Measurements from ENCODE around the gene SLC5A11. TPM values are rescaled to one million over a fixed set of nuclear protein-coding genes. Genes with fewer than 3 reads are reported as not detected.
"Not testable (repeated sequence)": the region's sequence is repeated elsewhere in the genome, so short reads cannot be mapped to it uniquely, and the experiment has no call there.

SLC5A11 gene
- total RNA-seq, 2 experiments from 2014 or later = 0.12 TPM; not detected in 1

- ChIA-PET CTCF (no interaction called here), POLR2A (no interaction called here)
- Mint-ChIP-seq H3K36me3 (no peaks in the 10 kb centered on the region), H3K4me3 (no peak overlapping the region), H3K27ac (no peak overlapping the region), H3K4me1 (ENCODE audit: low read depth) (no peaks in the 10 kb centered on the region), H3K9me3 (peaks cover 3% of the 10 kb centered on the region), H3K27me3 (peaks cover 1% of the 10 kb centered on the region)
- intact Hi-C loops (cut with micrococcal nuclease) = no loop called here
- no peak for DNase-seq
Measured at GRCh38 chr16:24876231-24876630, 30.5 kb downstream of the SLC5A11 start.

GRCh38 chr16:24879684-24880083, 33.9 kb downstream of the SLC5A11 start:
- no peaks in the 10 kb centered on the region for H3K4me1 Mint-ChIP-seq (ENCODE audit: low read depth)
- no peak overlapping the region for H3K27ac Mint-ChIP-seq
- peaks cover 1% of the 10 kb centered on the region for H3K27me3 Mint-ChIP-seq
- intact Hi-C loops (cut with micrococcal nuclease) = no loop called here
- H3K4me3 Mint-ChIP-seq = no peak overlapping the region
- ChIA-PET CTCF (interaction anchor here (0.7 kb wide), 1 partner anchor 341 kb away, joined by 4 read pairs; no protein-coding TSS in a partner anchor), POLR2A (no interaction called here)
- H3K9me3 Mint-ChIP-seq = peaks cover 3% of the 10 kb centered on the region
- no peak for DNase-seq
- H3K36me3 Mint-ChIP-seq = no peaks in the 10 kb centered on the region

- CTCF ChIA-PET = no interaction called here
- Mint-ChIP-seq H3K4me3 (no peak overlapping the region), H3K36me3 (no peaks in the 10 kb centered on the region), H3K9me3 (peaks cover 3% of the 10 kb centered on the region), H3K4me1 (ENCODE audit: low read depth) (no peaks in the 10 kb centered on the region), H3K27me3 (no peaks in the 10 kb centered on the region), H3K27ac (no peak overlapping the region)
- intact Hi-C loops (cut with micrococcal nuclease) = no loop called here
- DNase-seq = no peak
- POLR2A ChIA-PET = no interaction called here
Measured at GRCh38 chr16:24883714-24884151, 38.0 kb downstream of the SLC5A11 start.

- no peak overlapping the region for H3K4me3 Mint-ChIP-seq
- intact Hi-C loops (cut with micrococcal nuclease) = no loop called here
- H3K36me3 Mint-ChIP-seq = no peaks in the 10 kb centered on the region
- ChIA-PET CTCF (no interaction called here), POLR2A (no interaction called here)
- no peaks in the 10 kb centered on the region for H3K9me3 Mint-ChIP-seq
- no peaks in the 10 kb centered on the region for H3K4me1 Mint-ChIP-seq (ENCODE audit: low read depth)
- peaks cover 3% of the 10 kb centered on the region for H3K27me3 Mint-ChIP-seq
- no peak overlapping the region for H3K27ac Mint-ChIP-seq
- DNase-seq = no peak
Measured at GRCh38 chr16:24887472-24887871, 41.7 kb downstream of the SLC5A11 start.

- no peaks in the 10 kb centered on the region for H3K36me3 Mint-ChIP-seq
- H3K27me3 Mint-ChIP-seq = peaks cover 3% of the 10 kb centered on the region
- H3K27ac Mint-ChIP-seq = no peak overlapping the region
- H3K9me3 Mint-ChIP-seq = no peaks in the 10 kb centered on the region
- ChIA-PET POLR2A (no interaction called here), CTCF (interaction anchor here (0.8 kb wide), 1 partner anchor 15 kb away, joined by 3 read pairs; no protein-coding TSS in a partner anchor)
- DNase-seq = no peak
- intact Hi-C loops (cut with micrococcal nuclease) = no loop called here
- H3K4me1 Mint-ChIP-seq (ENCODE audit: low read depth) = no peaks in the 10 kb centered on the region
- H3K4me3 Mint-ChIP-seq = no peak overlapping the region
Measured at GRCh38 chr16:24890746-24891145, 45.0 kb downstream of the SLC5A11 start.

- H3K4me3 Mint-ChIP-seq = no peak overlapping the region
- H3K27me3 Mint-ChIP-seq = no peaks in the 10 kb centered on the region
- H3K36me3 Mint-ChIP-seq = no peaks in the 10 kb centered on the region
- no peak for DNase-seq
- peaks cover 5% of the 10 kb centered on the region for H3K9me3 Mint-ChIP-seq
- POLR2A ChIA-PET = no interaction called here
- no peak overlapping the region for H3K27ac Mint-ChIP-seq
- intact Hi-C loops (cut with micrococcal nuclease) = no loop called here
- CTCF ChIA-PET = no interaction called here
- H3K4me1 Mint-ChIP-seq (ENCODE audit: low read depth) = no peaks in the 10 kb centered on the region
Measured at GRCh38 chr16:24896439-24896838, 50.7 kb downstream of the SLC5A11 start.

GRCh38 chr16:24897522-24897921, 51.8 kb downstream of the SLC5A11 start:
- H3K4me1 Mint-ChIP-seq (ENCODE audit: low read depth); H3K9me3 Mint-ChIP-seq; H3K27me3 Mint-ChIP-seq; CTCF ChIA-PET; H3K27ac Mint-ChIP-seq; H3K36me3 Mint-ChIP-seq; intact Hi-C loops (cut with micrococcal nuclease); POLR2A ChIA-PET; H3K4me3 Mint-ChIP-seq; DNase-seq: not testable (repeated sequence)

- ChIA-PET POLR2A (no interaction called here), CTCF (no interaction called here)
- H3K9me3 Mint-ChIP-seq = peaks cover 5% of the 10 kb centered on the region
- H3K4me3 Mint-ChIP-seq = no peak overlapping the region
- DNase-seq = no peak
- no peaks in the 10 kb centered on the region for H3K27me3 Mint-ChIP-seq
- H3K4me1 Mint-ChIP-seq (ENCODE audit: low read depth) = no peaks in the 10 kb centered on the region
- H3K27ac Mint-ChIP-seq = no peak overlapping the region
- H3K36me3 Mint-ChIP-seq = no peaks in the 10 kb centered on the region
- intact Hi-C loops (cut with micrococcal nuclease) = no loop called here
Measured at GRCh38 chr16:24900230-24900629, 54.5 kb downstream of the SLC5A11 start.

- intact Hi-C loops (cut with micrococcal nuclease) = no loop called here
- Mint-ChIP-seq H3K27ac (no peak overlapping the region), H3K27me3 (no peaks in the 10 kb centered on the region), H3K9me3 (no peaks in the 10 kb centered on the region), H3K4me1 (ENCODE audit: low read depth) (peaks cover 4% of the 10 kb centered on the region), H3K4me3 (no peak overlapping the region), H3K36me3 (no peaks in the 10 kb centered on the region)
- ChIA-PET CTCF (interaction anchor here (0.6 to 2.3 kb wide), 13 partner anchors 15 to 389 kb away, joined by 3 to 8 read pairs (median 4); no protein-coding TSS in a partner anchor), POLR2A (no interaction called here)
- DNase-seq = no peak
Measured at GRCh38 chr16:24906199-24906808, 60.5 kb downstream of the SLC5A11 start.

- H3K4me3 Mint-ChIP-seq = no peak overlapping the region
- H3K27me3 Mint-ChIP-seq = no peaks in the 10 kb centered on the region
- CTCF ChIA-PET = interaction anchor here (0.6 to 2.3 kb wide), 11 partner anchors 9 to 390 kb away, joined by 3 to 8 read pairs (median 3); no protein-coding TSS in a partner anchor
- POLR2A ChIA-PET = no interaction called here
- H3K4me1 Mint-ChIP-seq (ENCODE audit: low read depth) = peaks cover 4% of the 10 kb centered on the region
- no peak overlapping the region for H3K27ac Mint-ChIP-seq
- DNase-seq = no peak
- H3K36me3 Mint-ChIP-seq = no peaks in the 10 kb centered on the region
- intact Hi-C loops (cut with micrococcal nuclease) = no loop called here
- H3K9me3 Mint-ChIP-seq = no peaks in the 10 kb centered on the region
Measured at GRCh38 chr16:24906901-24907300, 61.1 kb downstream of the SLC5A11 start.

GRCh38 chr16:24908716-24909115, 63.0 kb downstream of the SLC5A11 start:
- no peaks in the 10 kb centered on the region for H3K27me3 Mint-ChIP-seq
- POLR2A ChIA-PET = no interaction called here
- DNase-seq = no peak
- no peaks in the 10 kb centered on the region for H3K36me3 Mint-ChIP-seq
- CTCF ChIA-PET = no interaction called here
- H3K27ac Mint-ChIP-seq = no peak overlapping the region
- peaks cover 4% of the 10 kb centered on the region for H3K4me1 Mint-ChIP-seq (ENCODE audit: low read depth)
- no peaks in the 10 kb centered on the region for H3K9me3 Mint-ChIP-seq
- intact Hi-C loops (cut with micrococcal nuclease) = no loop called here
- no peak overlapping the region for H3K4me3 Mint-ChIP-seq

GRCh38 chr16:24909856-24910255, 64.1 kb downstream of the SLC5A11 start:
- CTCF ChIA-PET = no interaction called here
- intact Hi-C loops (cut with micrococcal nuclease) = no loop called here
- no peaks in the 10 kb centered on the region for H3K36me3 Mint-ChIP-seq

GRCh38 chr16:24915019-24915418, 69.3 kb downstream of the SLC5A11 start:
- no peaks in the 10 kb centered on the region for H3K4me1 Mint-ChIP-seq (ENCODE audit: low read depth)
- H3K4me3 Mint-ChIP-seq = no peak overlapping the region
- no peaks in the 10 kb centered on the region for H3K9me3 Mint-ChIP-seq
- ChIA-PET POLR2A (no interaction called here), CTCF (interaction anchor here (0.7 kb wide), 1 partner anchor 8 kb away, joined by 3 read pairs; no protein-coding TSS in a partner anchor)
- no peak overlapping the region for H3K27ac Mint-ChIP-seq
- no peaks in the 10 kb centered on the region for H3K27me3 Mint-ChIP-seq
- peaks cover 4% of the 10 kb centered on the region for H3K36me3 Mint-ChIP-seq
- intact Hi-C loops (cut with micrococcal nuclease) = no loop called here
- DNase-seq = no peak

More at GRCh38 chr16:24909856-24910255, 64.1 kb downstream of the SLC5A11 start:
- DNase-seq = no peak
- POLR2A ChIA-PET = no interaction called here
- Mint-ChIP-seq H3K4me1 (ENCODE audit: low read depth) (peaks cover 4% of the 10 kb centered on the region), H3K9me3 (no peaks in the 10 kb centered on the region), H3K27ac (no peak overlapping the region), H3K4me3 (no peak overlapping the region), H3K27me3 (no peaks in the 10 kb centered on the region)
